ENCODE data around the gene ELP4. TPM values are rescaled to one million over a fixed set of nuclear protein-coding genes. Genes with fewer than 3 reads are reported as not detected.

Gene ELP4
- total and polyA plus RNA-seq, 3 donors from 2014 or later, result 28.0 to 29.7 (median 29.1) TPM

DNA sequence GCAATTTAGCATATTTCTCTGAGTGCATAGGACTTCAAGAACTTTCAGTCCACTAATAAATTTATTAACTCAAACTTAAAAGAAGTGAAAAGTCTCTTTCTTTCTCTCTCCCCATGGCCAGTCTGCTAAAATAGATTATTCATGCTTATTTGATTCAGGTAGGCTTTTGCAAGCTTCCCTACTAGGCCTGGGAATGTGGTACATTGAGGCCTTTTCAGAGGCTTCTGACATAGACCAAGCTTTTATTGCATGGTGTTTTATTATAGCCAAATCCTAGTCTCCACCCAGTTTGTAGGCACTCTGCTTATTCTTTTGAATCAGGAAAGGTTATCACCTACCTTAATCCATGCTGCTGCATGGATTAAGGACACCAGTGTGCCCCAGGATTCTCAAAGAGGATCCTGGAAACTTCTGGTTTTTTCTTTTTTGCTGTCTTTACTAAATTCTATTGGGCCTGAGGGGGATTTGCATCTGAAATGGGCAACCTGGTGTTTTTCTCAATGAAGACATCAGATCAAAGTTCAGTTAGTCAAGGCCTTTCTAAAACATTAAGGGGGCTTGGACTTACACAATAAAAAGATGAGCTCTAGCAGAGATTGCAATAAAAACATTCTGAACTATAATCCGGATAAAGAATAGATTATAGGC lies 92.2 kb downstream of the ELP4 start:
- no peaks in the 10 kb centered on the region for H3K27me3 ChIP-seq

DNA sequence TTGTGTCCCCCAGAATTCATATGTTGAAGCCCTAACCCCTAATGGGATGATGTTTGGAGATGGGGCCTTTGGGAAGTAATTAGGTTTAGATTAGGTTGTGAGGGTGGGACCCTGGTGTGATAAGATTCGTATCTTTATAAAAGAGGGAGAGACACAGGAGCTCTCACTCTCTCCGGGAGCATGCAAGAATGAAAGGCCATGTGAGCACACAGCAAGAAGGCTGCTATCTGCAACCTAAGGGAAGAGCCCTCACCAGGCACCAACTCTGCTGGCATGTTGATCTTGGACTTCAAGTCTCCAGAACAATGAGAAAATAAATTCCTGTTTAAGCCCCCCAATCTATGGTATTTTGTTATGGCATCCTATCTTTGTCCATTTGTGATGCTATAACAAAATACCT lies 97.3 kb downstream of the ELP4 start:
- no peak for TF ChIP-seq POLR2A (IDR thresholded peaks at IDR 0.05)
- TF ChIP-seq, protein P1, sequence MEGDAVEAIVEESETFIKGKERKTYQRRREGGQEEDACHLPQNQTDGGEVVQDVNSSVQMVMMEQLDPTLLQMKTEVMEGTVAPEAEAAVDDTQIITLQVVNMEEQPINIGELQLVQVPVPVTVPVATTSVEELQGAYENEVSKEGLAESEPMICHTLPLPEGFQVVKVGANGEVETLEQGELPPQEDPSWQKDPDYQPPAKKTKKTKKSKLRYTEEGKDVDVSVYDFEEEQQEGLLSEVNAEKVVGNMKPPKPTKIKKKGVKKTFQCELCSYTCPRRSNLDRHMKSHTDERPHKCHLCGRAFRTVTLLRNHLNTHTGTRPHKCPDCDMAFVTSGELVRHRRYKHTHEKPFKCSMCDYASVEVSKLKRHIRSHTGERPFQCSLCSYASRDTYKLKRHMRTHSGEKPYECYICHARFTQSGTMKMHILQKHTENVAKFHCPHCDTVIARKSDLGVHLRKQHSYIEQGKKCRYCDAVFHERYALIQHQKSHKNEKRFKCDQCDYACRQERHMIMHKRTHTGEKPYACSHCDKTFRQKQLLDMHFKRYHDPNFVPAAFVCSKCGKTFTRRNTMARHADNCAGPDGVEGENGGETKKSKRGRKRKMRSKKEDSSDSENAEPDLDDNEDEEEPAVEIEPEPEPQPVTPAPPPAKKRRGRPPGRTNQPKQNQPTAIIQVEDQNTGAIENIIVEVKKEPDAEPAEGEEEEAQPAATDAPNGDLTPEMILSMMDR (IDR thresholded peaks at IDR 0.05), result no peak
- DNase-seq, result no peak
- no peaks in the 10 kb centered on the region for H3K9me3 ChIP-seq
- intact Hi-C loops (cut with DNase I; ENCODE audit: low total_unique reads), result no loop called here
- H3K27me3 ChIP-seq, result no peaks in the 10 kb centered on the region
- H3K4me1 ChIP-seq, result no peaks in the 10 kb centered on the region
- 94 to 96% methylated on average over 2 of the region's 2 CpGs for WGBS, 2 donors
- no peak overlapping the region for H3K4me3 ChIP-seq
- H3K36me3 ChIP-seq (ENCODE audit: low read depth, missing control alignments), result no peaks in the 10 kb centered on the region
- H3K27ac ChIP-seq, result no peak overlapping the region

More for the DNA sequence above, 92.2 kb downstream of the ELP4 start:
- 94 to 100% methylated on average over 1 of the region's 1 CpG for WGBS, 2 donors
- TF ChIP-seq POLR2A (IDR thresholded peaks at IDR 0.05), result no peak
- TF ChIP-seq, protein P1 (IDR thresholded peaks at IDR 0.05), result no peak
- no peaks in the 10 kb centered on the region for H3K4me1 ChIP-seq
- DNase-seq, result no peak
- no peaks in the 10 kb centered on the region for H3K36me3 ChIP-seq (ENCODE audit: low read depth, missing control alignments)
- no peak overlapping the region for H3K4me3 ChIP-seq
- H3K9me3 ChIP-seq, result no peaks in the 10 kb centered on the region
- no peak overlapping the region for H3K27ac ChIP-seq
- intact Hi-C loops (cut with DNase I; ENCODE audit: low total_unique reads), result no loop called here

DNA sequence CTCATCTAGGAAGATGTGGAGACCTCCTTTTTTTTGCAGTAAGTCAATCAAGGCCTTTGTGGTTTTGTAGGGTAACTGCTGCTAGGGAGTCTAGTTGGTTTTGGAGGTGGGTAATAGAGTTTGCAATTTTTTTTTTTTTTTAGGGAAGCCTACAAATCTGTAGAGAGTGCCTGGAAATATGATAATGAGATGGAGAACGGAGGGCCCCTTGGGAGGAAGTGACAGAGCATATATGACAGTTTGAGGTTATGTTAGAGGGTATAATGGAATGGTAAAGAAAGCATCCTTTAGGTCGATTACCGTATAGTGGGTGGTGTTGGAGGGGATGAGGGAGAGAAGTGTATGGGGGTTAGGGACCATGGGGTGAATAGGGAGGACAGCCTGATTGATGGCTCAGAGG lies 98.3 kb downstream of the ELP4 start:
- H3K27ac ChIP-seq, result no peak overlapping the region
- TF ChIP-seq, protein P1 (IDR thresholded peaks at IDR 0.05), result no peak
- TF ChIP-seq POLR2A (IDR thresholded peaks at IDR 0.05), result no peak
- H3K9me3 ChIP-seq, result no peaks in the 10 kb centered on the region
- no peaks in the 10 kb centered on the region for H3K4me1 ChIP-seq
- no peaks in the 10 kb centered on the region for H3K27me3 ChIP-seq
- intact Hi-C loops (cut with DNase I; ENCODE audit: low total_unique reads), result no loop called here
- H3K4me3 ChIP-seq, result no peak overlapping the region
- DNase-seq, result no peak
- H3K36me3 ChIP-seq (ENCODE audit: low read depth, missing control alignments), result no peaks in the 10 kb centered on the region
- 93 to 95% methylated on average over 3 of the region's 3 CpGs for WGBS, 2 donors

DNA sequence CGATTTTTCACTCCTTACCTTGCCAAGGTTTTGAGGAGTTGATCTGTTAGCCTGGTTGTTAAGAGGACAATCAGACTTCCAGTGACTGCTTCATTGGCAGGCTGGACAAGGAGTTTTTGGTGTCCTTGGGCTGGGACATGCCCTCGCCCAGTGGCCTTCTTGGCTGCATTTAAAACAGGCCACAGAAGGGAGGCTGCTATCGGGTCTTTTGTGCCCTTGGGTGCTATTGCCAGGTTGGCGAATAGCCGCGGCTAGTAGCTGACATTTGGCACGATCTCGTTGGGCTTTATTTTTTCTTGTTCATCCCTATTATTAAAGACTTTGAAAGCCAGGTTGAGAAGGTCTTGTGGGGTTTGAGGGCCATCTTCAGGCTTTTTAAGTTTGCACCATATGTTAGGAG lies 99.4 kb downstream of the ELP4 start:
- Histone ChIP-seq H3K27me3 (no peaks in the 10 kb centered on the region), H3K4me1 (no peaks in the 10 kb centered on the region), H3K4me3 (no peak overlapping the region), H3K9me3 (no peaks in the 10 kb centered on the region), H3K27ac (no peak overlapping the region), H3K36me3 (ENCODE audit: low read depth, missing control alignments) (no peaks in the 10 kb centered on the region)
- DNase-seq, result no peak
- TF ChIP-seq POLR2A (IDR thresholded peaks at IDR 0.05), result no peak
- TF ChIP-seq, protein P1 (IDR thresholded peaks at IDR 0.05), result no peak
- intact Hi-C loops (cut with DNase I; ENCODE audit: low total_unique reads), result no loop called here
- 82 to 92% methylated on average over 7 to 8 of the region's 8 CpGs for WGBS, 2 donors

DNA sequence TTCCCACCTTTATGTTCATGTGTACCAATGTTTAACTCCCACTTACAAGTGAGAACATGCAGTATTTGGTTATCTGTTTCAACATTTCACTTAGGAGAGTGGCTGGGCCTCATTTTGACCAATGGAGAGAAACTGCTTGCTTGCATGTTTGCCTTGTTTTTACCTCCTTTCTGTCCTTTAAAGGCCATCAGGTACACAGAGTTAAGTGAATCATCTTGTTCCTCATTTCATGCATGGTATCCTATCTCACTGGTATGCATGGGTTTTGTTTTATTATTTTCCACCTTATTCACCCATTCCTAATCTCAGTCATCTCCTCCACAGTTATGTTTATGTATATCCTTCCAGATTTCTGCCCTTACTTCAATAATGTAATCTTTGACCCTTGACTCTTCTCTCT lies 101.0 kb downstream of the ELP4 start:
- intact Hi-C loops (cut with DNase I; ENCODE audit: low total_unique reads), result no loop called here
- H3K36me3 ChIP-seq (ENCODE audit: low read depth, missing control alignments), result no peaks in the 10 kb centered on the region
- no peak for DNase-seq
- no peaks in the 10 kb centered on the region for H3K27me3 ChIP-seq
- H3K4me1 ChIP-seq, result no peaks in the 10 kb centered on the region
- H3K9me3 ChIP-seq, result no peaks in the 10 kb centered on the region
- TF ChIP-seq, protein P1 (IDR thresholded peaks at IDR 0.05), result no peak
- no peak for TF ChIP-seq POLR2A (IDR thresholded peaks at IDR 0.05)
- H3K4me3 ChIP-seq, result no peak overlapping the region
- H3K27ac ChIP-seq, result no peak overlapping the region
